T1000 (cell line): Measurements from ENCODE around the gene VPS9D1.

ENCODE experiments used
- DNase-seq: peaks from one replicate; lab custom pipeline; 2025; ENCODE audit warnings: mixed read lengths; lab: John Stamatoyannopoulos, UW

Gene VPS9D1, protein sequence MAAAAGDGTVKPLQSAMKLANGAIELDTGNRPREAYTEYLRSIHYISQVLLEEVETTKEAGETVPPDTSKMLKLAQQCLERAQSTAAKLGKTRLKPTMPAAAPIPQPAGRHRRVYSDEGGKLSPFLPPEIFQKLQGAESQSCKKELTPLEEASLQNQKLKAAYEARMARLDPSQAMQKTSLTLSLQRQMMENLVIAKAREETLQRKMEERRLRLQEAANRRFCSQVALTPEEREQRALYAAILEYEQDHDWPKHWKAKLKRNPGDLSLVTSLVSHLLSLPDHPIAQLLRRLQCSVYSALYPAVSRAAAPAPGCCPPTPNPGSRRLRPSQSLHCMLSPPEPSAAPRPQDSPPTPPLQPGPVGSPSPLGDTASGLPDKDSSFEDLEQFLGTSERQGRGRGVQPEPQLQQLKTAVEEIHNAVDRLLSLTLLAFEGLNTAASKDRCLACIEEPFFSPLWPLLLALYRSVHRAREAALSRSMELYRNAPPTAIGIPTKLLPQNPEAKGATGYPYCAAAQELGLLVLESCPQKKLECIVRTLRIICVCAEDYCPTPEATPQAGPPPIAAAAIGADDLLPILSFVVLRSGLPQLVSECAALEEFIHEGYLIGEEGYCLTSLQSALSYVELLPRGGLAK

GRCh38 chr16:89720813-89721545, at the start of gene VPS9D1, which contains the start of gene ZNF276:
TSS of gene VPS9D1 (minus strand) at chr16:89720898. CDS start at chr16:89720861, 37 bp downstream.
TSS of gene ZNF276 (plus strand) at chr16:89721537. CDS start at chr16:89721641, 104 bp downstream.
- DNase-seq: peak; percentile 71

DNA sequence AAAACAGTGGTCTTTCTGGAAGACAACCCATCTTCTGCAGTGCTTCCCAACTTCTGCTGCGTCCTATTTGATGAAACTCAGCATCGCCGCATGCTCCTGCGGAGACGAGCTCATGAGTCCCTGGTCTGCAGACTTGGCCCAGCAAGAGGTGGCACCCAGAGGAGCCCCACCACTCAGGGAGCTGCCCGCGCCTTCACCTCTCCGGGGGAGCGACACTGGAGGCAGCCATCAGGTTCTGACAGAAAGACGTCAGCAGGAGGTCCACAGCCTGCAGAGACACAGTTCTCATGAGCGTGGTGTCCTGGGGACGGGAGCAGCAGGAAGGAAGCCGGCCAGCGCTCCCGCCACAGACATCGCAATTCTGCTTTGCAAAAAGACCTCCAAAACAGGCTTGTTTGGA, 49.7 kb upstream of the VPS9D1 start:
- DNase-seq: no peak

GRCh38 chr16:89765292-89765830, 44.7 kb upstream of the VPS9D1 start:
- DNase-seq: no peak

DNA sequence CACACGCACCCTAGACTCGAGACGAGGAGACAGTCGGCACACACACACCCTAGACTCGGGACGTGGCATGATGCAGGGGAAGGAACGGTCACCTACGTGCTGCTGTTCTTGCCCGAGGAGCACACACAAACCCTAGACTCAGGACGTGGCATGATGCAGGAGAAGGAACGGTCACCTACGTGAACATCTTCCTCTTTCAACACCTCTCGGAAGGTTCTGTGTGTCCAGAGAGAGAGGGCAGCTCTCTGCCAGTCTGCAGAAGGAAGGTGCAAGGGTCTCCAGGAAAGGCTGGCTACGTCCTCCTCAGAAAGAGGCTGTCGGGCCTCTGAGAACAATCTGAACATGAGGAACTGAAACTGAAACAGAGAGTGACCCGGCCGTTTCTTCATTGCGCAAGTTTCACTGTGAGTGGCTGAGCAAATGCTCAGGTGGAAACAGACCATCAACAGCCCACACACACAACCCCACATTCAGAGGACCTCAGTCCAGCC, 44.1 kb upstream of the VPS9D1 start:
- DNase-seq: no peak

DNA sequence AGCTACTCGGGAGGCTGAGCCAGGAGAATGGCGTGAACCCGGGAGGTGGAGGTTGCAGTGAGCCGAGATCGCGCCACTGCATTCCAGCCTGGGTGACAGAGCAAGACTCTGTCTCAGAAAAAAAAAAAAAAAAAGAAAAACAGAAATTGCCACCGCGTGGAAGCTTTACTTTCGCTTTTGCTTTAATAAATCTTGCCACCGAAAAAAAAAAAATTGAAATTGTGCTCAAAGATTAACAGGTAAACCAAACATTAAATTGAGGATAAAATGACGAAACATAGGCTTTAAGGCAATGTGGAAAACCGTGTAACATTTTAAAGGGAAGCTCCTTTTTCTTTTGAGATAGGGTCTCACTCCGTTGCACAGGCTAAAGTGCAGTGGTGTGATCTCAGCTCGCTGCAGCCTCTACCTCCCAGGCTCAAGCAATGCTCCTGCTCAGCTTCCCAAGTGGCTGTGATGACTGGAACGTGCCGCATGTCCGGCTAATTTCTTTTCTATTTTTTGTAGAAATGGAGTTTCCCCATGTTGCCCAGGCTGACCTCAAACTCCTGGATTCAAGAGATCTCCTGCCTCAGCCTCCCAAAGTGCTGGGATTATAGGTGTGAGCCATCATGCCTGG, 40.7 kb upstream of the VPS9D1 start:
- no peak for DNase-seq

- no peak for DNase-seq
Measured at GRCh38 chr16:89759746-89760340, 39.1 kb upstream of the VPS9D1 start.

- no peak for DNase-seq
Measured at GRCh38 chr16:89749637-89750036, 28.9 kb upstream of the VPS9D1 start.

DNA sequence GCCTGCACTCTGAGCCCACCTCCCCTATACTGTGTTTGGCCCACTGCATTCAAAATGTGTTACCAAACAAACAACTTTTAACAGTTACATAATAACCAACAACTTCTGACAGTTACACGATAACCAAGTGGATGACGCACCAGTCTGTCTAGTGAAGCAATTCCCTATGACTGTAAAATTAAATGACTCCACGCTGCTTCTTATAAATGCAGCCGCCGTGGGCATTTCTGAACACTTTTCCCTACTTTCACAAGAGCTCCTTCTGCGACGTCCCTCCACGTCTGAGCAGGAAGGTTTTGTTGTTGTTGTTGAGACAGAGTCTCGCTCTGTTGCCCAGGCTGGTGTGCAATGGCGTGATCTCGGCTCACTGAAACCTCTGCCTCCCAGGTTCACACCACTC, 28.2 kb upstream of the VPS9D1 start:
- DNase-seq: no peak

- DNase-seq: no peak
Measured at GRCh38 chr16:89748076-89748475, 27.4 kb upstream of the VPS9D1 start.

DNA sequence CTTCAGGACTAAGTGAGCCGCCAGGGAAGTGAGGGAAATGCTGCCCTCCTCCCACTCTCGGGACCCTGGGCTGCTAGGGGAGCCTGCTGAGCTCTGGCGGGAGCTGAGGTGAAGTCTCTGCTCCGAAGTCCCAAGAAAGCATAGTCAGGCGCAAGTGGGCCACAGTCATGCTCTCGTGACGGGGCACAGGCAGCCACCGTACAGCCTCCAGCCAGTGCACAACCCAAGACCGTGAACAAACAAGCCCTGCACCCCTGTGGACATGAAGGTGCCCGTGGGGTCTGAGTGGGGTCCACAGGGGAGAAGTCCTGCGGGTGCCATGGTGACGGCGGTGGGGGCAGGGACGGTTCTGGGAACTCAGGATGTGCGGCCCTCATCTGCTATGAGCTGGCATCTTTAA, 25.3 kb upstream of the VPS9D1 start:
- DNase-seq: no peak

DNA sequence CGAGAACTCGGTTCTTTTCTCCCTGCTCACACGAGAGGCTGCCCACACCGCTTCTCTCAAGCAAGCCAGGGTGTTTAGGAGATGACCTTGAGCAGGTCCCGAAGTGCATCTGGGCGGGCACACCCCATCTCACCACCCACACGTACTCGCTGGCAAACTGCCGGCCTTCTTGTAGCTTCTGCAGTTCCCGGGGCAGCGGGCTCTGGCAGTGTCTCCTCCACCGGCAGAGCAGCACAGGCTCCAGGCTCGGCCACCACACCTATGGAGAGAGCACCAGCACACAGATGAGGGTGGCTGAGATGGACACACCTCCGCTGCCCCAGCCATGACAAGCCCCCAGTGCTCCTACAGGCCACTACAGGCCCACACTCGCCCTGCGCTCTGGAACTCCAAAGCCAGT, 24.1 kb upstream of the VPS9D1 start:
- DNase-seq: no peak

DNA sequence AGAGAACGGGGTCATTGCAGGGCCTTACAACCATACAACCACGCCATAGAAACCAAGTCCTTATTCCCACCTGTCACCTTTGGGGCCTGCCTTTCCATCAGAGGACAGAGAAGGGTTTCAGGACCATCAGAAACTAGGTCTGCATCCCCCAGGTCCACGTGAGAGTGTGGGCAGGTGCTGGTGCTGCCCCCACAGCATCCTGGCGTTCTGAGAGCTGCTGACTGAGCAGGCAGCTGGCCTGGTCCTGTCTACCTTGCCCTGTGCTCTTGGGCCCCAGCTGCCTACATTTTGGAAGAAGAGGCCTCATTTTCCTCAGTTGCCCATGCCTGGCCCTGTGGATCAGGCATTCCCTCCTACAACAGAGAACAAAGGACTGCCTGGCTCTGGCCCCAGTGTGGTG, 22.2 kb upstream of the VPS9D1 start:
- DNase-seq: no peak

GRCh38 chr16:89741342-89742014, 20.8 kb upstream of the VPS9D1 start:
- DNase-seq: no peak

- no peak for DNase-seq
Measured at GRCh38 chr16:89739383-89739782, 18.7 kb upstream of the VPS9D1 start.

DNA sequence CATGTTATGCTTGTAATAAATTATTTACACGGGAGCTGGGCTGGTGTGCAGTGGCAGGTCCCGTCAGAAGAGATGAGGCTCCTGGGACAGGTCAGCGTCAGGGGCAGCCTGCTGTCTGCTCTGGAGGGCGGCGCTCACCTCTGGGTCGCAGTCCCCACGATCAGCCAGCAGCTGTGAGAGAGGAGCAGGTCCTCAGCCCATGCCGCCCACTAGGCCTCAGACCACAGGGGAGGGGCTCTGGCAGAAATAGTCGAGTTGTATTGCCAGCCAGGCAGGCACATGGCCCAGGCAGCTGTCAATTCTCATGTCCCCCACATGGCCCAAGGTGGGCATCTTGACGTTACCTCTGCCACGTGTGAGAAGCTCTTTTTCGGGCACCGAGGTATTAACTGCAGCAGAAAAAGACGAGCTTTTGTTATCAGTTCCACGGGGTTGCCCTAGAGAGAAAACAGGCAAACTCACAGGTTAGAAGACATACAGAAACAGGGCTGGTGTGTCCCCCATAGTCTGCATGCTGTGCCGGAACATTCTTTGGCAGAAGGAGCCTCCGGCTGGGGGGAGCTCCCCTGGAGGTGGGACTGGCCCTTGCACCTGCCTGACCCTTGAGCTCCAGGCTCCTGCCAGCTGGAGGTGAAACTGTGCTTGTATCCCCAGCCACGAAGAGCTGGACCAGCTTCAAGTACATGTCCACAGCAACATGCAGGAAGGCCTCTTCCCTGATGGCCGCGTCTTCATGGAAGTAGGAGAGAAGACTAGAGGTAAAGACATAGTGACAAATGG, 18.0 kb upstream of the VPS9D1 start:
- no peak for DNase-seq

DNA sequence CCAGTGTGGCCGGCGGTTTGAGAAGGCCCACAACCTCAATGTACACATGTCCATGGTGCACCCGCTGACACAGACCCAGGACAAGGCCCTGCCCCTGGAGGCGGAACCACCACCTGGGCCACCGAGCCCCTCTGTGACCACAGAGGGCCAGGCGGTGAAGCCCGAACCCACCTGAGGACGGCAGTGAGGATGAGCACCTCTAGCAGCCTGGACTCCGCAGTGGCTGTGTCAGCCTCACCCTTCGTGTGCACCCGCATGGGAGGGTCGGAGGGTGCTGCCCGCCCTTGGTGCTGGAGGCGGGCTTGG, 17.3 kb upstream of the VPS9D1 start:
- DNase-seq: no peak

- no peak for DNase-seq
Measured at GRCh38 chr16:89737341-89738071, 16.8 kb upstream of the VPS9D1 start.

- no peak for DNase-seq
Measured at GRCh38 chr16:89736554-89736953, 15.9 kb upstream of the VPS9D1 start.

GRCh38 chr16:89733792-89734191, 13.1 kb upstream of the VPS9D1 start:
- no peak for DNase-seq

GRCh38 chr16:89733322-89733721, 12.6 kb upstream of the VPS9D1 start:
- DNase-seq: no peak
